Upper lobe of right lung (tissue), 1 donor: Measurements from ENCODE around the gene DHRS9. TPM values are rescaled to one million over a fixed set of nuclear protein-coding genes. Genes with fewer than 3 reads are reported as not detected.

Experiments used
- ATAC-seq: fragments of 200-7000 bp; cut with Tn5 transposase; one replicate; pipeline ENCODE4 v1.9.1; 2020; ENCODE audit warnings: mild to moderate bottlenecking, moderate library complexity
- DNase-seq: peaks from one replicate; pipeline ENCODE4 v3.0.0-alpha.2; 2020
- H3K27ac ChIP-seq: fragments of 200-600 bp; one replicate; pipeline ENCODE4 v1.8.0; 2022
- H3K27me3 ChIP-seq: fragments of 200-600 bp; one replicate; pipeline ENCODE4 v1.8.0; 2022; ENCODE audit warnings: mild to moderate bottlenecking
- H3K36me3 ChIP-seq: fragments of 200-600 bp; one replicate; pipeline ENCODE4 v1.8.0; 2022
- H3K4me1 ChIP-seq: fragments of 200-600 bp; one replicate; pipeline ENCODE4 v1.8.0; 2022
- H3K4me3 ChIP-seq: fragments of 200-600 bp; one replicate; pipeline ENCODE4 v1.8.0; 2022; ENCODE audit warnings: mild to moderate bottlenecking
- H3K9me3 ChIP-seq: fragments of 200-600 bp; one replicate; pipeline ENCODE4 v1.8.0; 2022
- intact Hi-C: fragments of 100-400 bp; cut with DNase I; formaldehyde crosslinking; loops from one replicate; pipeline ENCODE4 v1.11.0; 2022
- total RNA-seq: library from RNA; stranded (reverse); fragmentation: NEBNext Ultra II Directional; extraction: Animal tissue kit (Norgen Biotek cat#: 25700); gene quantifications from one replicate; pipeline ENCODE4 v1.2.1, GENCODE V29; 2021
- TF ChIP-seq, protein P1 (sequence below): fragments of 200-600 bp; IDR thresholded peaks from one replicate; pipeline ENCODE4 v1.8.0; 2022; ENCODE audit warnings: antibody characterized with exemption
- donor health status: DM: no; HTN: yes; CAD: no; lungs with severe emphysema.

DHRS9 gene
- total RNA-seq, 1 donor from 2014 or later = 7.6 TPM

DNA sequence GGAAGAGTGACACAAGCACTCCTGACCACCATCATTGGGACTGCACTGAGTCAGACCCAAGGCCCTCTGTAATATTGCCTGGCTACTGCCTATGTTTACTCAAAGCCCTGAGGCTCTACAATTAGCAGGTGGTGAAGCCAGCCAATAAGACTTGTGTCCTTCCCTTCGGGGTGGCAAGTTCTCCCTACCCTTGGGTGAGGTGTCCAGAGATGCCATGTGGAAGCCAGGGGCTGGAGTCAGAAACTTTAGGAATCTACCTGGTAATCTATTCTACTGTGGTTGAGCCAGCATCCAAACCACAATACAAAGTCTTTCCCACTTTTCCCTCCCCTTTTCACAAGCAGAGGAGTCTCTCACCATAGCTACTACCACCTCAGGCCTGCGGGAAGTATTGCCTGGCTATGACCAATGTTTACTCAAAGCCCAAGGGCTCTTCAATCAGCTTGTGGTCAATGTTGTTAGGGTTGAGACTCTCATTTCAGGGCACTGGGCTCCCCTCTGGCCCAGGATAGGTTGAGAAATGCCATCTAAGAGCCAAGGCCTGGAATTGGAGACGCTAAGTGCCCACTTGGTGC lies 17.6 kb downstream of the DHRS9 start:
- H3K27ac ChIP-seq = no peak overlapping the region
- intact Hi-C loops = no loop called here
- DNase-seq = peak; percentile 66
- peaks cover 12% of the 10 kb centered on the region for H3K4me1 ChIP-seq
- no peak overlapping the region for H3K4me3 ChIP-seq
- TF ChIP-seq, protein P1, sequence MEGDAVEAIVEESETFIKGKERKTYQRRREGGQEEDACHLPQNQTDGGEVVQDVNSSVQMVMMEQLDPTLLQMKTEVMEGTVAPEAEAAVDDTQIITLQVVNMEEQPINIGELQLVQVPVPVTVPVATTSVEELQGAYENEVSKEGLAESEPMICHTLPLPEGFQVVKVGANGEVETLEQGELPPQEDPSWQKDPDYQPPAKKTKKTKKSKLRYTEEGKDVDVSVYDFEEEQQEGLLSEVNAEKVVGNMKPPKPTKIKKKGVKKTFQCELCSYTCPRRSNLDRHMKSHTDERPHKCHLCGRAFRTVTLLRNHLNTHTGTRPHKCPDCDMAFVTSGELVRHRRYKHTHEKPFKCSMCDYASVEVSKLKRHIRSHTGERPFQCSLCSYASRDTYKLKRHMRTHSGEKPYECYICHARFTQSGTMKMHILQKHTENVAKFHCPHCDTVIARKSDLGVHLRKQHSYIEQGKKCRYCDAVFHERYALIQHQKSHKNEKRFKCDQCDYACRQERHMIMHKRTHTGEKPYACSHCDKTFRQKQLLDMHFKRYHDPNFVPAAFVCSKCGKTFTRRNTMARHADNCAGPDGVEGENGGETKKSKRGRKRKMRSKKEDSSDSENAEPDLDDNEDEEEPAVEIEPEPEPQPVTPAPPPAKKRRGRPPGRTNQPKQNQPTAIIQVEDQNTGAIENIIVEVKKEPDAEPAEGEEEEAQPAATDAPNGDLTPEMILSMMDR = no peak
- H3K36me3 ChIP-seq = no peaks in the 10 kb centered on the region
- peak; percentile 90 for ATAC-seq
- no peaks in the 10 kb centered on the region for H3K27me3 ChIP-seq
- peaks cover 6% of the 10 kb centered on the region for H3K9me3 ChIP-seq

DNA sequence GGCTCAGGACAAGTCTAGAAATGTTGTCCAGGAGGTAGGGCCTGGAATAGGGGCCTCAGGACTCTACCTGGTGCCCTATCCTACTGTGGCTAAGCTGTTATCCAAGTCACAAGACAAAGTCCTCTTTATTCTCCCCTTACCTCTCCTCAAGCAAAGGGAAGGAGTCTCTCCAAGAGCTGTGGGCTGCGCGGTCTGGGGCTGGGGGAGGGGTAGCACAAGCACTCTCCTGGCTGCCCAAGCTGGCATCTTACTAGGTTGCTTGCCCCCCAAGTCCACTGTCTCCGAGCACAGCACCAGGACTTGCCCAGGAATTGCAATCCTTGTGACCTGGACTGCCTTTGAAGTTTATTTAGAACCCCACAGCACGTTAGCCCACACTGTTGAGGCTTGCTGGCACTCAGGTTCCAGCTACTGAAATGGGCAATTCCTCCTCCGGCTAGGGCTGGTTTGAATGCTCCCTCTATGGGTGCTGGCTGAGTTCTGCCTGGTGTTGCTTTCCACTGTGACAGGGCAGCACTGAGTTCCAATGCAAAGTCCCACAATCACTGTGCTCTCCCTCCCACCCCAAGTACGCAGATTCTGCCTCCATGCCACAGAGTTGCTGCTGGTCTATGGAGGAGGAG lies 18.5 kb downstream of the DHRS9 start:
- intact Hi-C loops = no loop called here

DNA sequence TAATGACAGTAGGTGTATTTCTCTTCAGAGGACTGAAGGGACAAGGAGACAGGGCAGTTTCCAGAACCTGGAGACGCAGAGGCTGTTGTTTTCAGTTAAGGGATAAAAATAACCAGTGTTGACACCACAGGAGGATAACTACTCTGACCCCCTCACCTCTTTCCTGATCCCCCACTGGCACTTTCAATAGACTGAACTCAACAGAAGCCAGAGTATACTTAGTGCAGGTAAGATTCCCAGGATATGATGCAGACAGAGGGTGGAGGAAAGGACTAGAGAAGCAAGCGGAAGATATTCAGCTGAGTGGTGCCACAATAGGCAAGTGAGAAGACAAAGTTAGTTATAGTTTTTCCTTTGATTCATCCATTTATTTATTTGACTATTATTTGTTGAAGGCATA lies 19.8 kb downstream of the DHRS9 start:
- intact Hi-C loops = no loop called here
- Histone ChIP-seq H3K27me3 (no peaks in the 10 kb centered on the region), H3K27ac (no peak overlapping the region), H3K36me3 (no peaks in the 10 kb centered on the region), H3K4me3 (no peak overlapping the region), H3K9me3 (peaks cover 6% of the 10 kb centered on the region), H3K4me1 (peaks cover 12% of the 10 kb centered on the region)
- TF ChIP-seq, protein P1 = no peak
- no peak for ATAC-seq
- no peak for DNase-seq

More for the DNA sequence above, 18.5 kb downstream of the DHRS9 start:
- peaks cover 6% of the 10 kb centered on the region for H3K9me3 ChIP-seq
- H3K27me3 ChIP-seq = no peaks in the 10 kb centered on the region
- no peak overlapping the region for H3K27ac ChIP-seq
- ATAC-seq (peak; percentile 2), DNase-seq (no peak)
- no peak overlapping the region for H3K4me3 ChIP-seq
- peaks cover 12% of the 10 kb centered on the region for H3K4me1 ChIP-seq
- no peaks in the 10 kb centered on the region for H3K36me3 ChIP-seq
- TF ChIP-seq, protein P1 = no peak

DNA sequence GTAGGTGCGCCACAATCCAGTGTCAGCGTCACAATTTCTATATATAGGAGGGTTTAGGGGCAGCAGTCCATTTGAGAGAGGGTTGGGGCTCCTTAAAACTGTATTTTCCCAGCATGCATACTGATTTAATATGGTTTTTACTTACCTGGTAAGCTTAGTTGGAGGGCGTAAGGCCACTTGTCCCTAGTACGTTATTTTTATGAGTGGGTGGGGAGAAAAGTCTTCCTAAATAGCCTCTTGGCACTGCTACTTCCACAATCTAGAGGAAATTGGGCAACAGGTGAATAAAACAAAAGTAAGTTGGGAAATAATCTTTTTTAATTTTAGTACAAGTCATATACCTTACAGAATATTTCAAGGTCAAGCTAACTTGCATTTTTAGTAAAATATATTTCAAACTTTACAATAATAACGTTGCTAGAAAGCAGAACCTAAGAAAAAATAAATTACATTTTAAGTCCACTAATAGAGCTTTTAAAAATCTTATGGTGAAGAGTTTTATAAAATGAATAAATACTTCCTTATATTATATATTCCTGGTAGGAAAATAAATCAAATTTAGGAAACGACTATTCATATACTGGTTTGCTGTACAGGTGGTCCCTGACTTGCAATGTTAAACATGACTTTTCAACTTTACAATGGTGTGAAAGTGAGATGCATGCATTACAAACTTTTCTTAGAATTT lies 20.9 kb downstream of the DHRS9 start:
- TF ChIP-seq, protein P1 = no peak
- H3K27ac ChIP-seq = no peak overlapping the region
- DNase-seq (no peak), ATAC-seq (no peak)
- no peaks in the 10 kb centered on the region for H3K27me3 ChIP-seq
- intact Hi-C loops = no loop called here
- no peak overlapping the region for H3K4me3 ChIP-seq
- H3K4me1 ChIP-seq = peaks cover 12% of the 10 kb centered on the region
- H3K36me3 ChIP-seq = no peaks in the 10 kb centered on the region
- peaks cover 3% of the 10 kb centered on the region for H3K9me3 ChIP-seq

DNA sequence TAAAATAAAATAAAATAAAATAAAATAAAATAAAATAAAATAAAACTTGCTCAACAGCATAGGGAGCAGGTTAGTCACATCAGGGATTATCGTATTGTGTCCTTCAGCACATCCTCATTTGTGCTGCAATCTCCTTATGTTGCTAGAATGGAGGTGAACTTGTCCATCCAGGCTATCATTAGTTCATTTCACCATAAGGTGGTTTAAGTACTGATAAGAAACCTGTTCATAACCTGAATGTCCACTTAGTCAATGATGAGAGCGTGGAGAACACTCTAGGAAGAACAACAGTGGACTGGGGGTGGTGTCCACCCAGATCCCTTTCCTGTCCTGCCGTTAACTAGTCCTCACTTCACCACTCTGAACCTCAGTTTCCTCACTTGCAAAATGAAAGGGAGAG lies 21.9 kb downstream of the DHRS9 start:
- TF ChIP-seq, protein P1 = no peak
- no peak for ATAC-seq
- H3K9me3 ChIP-seq = no peaks in the 10 kb centered on the region
- no peak overlapping the region for H3K4me3 ChIP-seq
- peaks cover 12% of the 10 kb centered on the region for H3K4me1 ChIP-seq
- no peaks in the 10 kb centered on the region for H3K27me3 ChIP-seq
- DNase-seq = no peak
- no peaks in the 10 kb centered on the region for H3K36me3 ChIP-seq
- intact Hi-C loops = no loop called here
- H3K27ac ChIP-seq = peak overlapping the region; percentile 7
